HEK293 (cell line): ENCODE data around the gene AVP.

Source experiments
- CTCF ChIP-seq: fragments of 450-650 bp; formaldehyde crosslinking; IDR thresholded peaks from 2 replicates; pipeline ENCODE4 v1.5.1; 2016; ENCODE audit warnings: missing biosample characterization, missing genetic modification characterization
- PRDM4 ChIP-seq: fragments of 450-650 bp; formaldehyde crosslinking; IDR thresholded peaks from 2 replicates; pipeline ENCODE4 v1.5.1; 2017; ENCODE audit warnings: missing biosample characterization, missing genetic modification characterization
- REST ChIP-seq: fragments of 450-650 bp; formaldehyde crosslinking; IDR thresholded peaks from 2 replicates; pipeline ENCODE4 v1.5.1; 2016; ENCODE audit warnings: missing biosample characterization, missing genetic modification characterization
- ZNF112 ChIP-seq: fragments of 450-650 bp; formaldehyde crosslinking; IDR thresholded peaks from 2 replicates; pipeline ENCODE4 v1.5.0; 2017; ENCODE audit warnings: missing biosample characterization, missing genetic modification characterization
- ZNF292 ChIP-seq: fragments of 450-650 bp; formaldehyde crosslinking; IDR thresholded peaks from 2 replicates; pipeline ENCODE4 v1.5.1; 2016; ENCODE audit warnings: low read depth, missing biosample characterization, missing genetic modification characterization, borderline replicate concordance

DNA sequence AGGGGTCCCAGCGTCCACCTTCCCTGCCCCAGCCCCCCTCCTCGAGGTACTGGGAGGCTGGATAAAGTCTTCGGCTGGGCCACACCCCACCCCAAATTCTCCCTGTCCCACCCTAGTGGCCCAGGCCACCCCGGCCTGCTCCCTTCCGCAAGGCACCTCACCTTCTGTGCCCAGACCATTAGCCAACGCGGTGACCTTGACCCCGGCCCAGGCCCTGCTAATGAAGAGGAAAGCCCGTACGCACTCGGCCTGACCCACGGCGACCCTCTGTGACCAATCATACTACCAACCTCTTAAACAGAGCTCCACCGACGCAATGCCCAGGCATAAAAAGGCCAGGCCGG is 13.3 kb downstream of the AVP start:
- no peak for TF ChIP-seq ZNF112 (tag by site-specific recombination)
- TF ChIP-seq PRDM4 (tag by site-specific recombination), result no peak
- TF ChIP-seq REST (tag by site-specific recombination), result no peak
- TF ChIP-seq ZNF292 (tag by site-specific recombination), result no peak
- no peak for TF ChIP-seq CTCF (tag by site-specific recombination)
